Tongue (tissue), 2 donors: Measurements from ENCODE around the gene PIGZ. TPM values are rescaled to one million over a fixed set of nuclear protein-coding genes. Genes with fewer than 3 reads are reported as not detected.

Source experiments
- DNase-seq: peaks from one replicate; pipeline ENCODE4 v3.0.0-alpha.2; 2015
- total RNA-seq: library from RNA; depleted of rRNA; stranded (reverse); fragments of >200 nt; gene quantifications from one replicate; pipeline ENCODE4 v1.2.3, GENCODE V29; 2014

Gene PIGZ
- total RNA-seq, 1 donor from 2014 or later, result 2.4 TPM

GRCh38 chr3:196979545-196979944 is 10.9 kb upstream of the PIGZ start:
- no peak for DNase-seq

GRCh38 chr3:196976941-196977340 is 8.3 kb upstream of the PIGZ start:
- DNase-seq, result no peak

GRCh38 chr3:196975349-196975748 is 6.7 kb upstream of the PIGZ start:
- no peak for DNase-seq

- DNase-seq, result no peak
These were observed 6.0 kb upstream of the PIGZ start for GRCh38 chr3:196974661-196975060.

- DNase-seq, result no peak
These were observed 2.6 kb upstream of the PIGZ start for GRCh38 chr3:196971094-196971698.

GRCh38 chr3:196970547-196971093 is 2.0 kb upstream of the PIGZ start:
- no peak for DNase-seq

- DNase-seq, result peak; percentile 71
These were observed 1.3 kb upstream of the PIGZ start for GRCh38 chr3:196969660-196970546.

- peak; percentile 15 for DNase-seq
These were observed 564 bp upstream of the PIGZ start for GRCh38 chr3:196969134-196969659.

GRCh38 chr3:196967412-196968232 is 1.0 kb downstream of the PIGZ start:
- no peak for DNase-seq

- DNase-seq, result peak; percentile 35
These were observed 1.9 kb downstream of the PIGZ start for GRCh38 chr3:196966526-196967401.

- no peak for DNase-seq
These were observed 2.8 kb downstream of the PIGZ start for GRCh38 chr3:196965804-196966173.

GRCh38 chr3:196965112-196965803 is 3.4 kb downstream of the PIGZ start:
- DNase-seq, result no peak

GRCh38 chr3:196963631-196963953 is 5.0 kb downstream of the PIGZ start:
- DNase-seq, result no peak

- no peak for DNase-seq
These were observed 5.6 kb downstream of the PIGZ start for GRCh38 chr3:196962930-196963630.

- no peak for DNase-seq
These were observed 6.3 kb downstream of the PIGZ start for GRCh38 chr3:196962108-196962929.

- DNase-seq, result no peak
These were observed 13.8 kb downstream of the PIGZ start for GRCh38 chr3:196954832-196955231.

- no peak for DNase-seq
These were observed 17.3 kb downstream of the PIGZ start for GRCh38 chr3:196951371-196951770.

GRCh38 chr3:196949750-196950149 is 18.9 kb downstream of the PIGZ start:
- no peak for DNase-seq

- DNase-seq, result no peak
These were observed 19.4 kb downstream of the PIGZ start for GRCh38 chr3:196949285-196949619.
